ENCODE measurements around the gene NRG3.

GRCh38 chr10:82429302-82429701 lies 554.3 kb downstream of the NRG3 start:
- TF ChIP-seq CTCF (IDR thresholded peaks at IDR 0.05) (no peak), POLR2A (IDR thresholded peaks at IDR 0.05) (no peak)
